ENCODE measurements around the gene ARMC5. TPM values are rescaled to one million over a fixed set of nuclear protein-coding genes. Genes with fewer than 3 reads are reported as not detected.

The ARMC5 gene
- total and polyA plus RNA-seq, 4 donors = 8.6 to 24.7 (median 17.0) TPM

- Histone ChIP-seq H3K4me1 (ENCODE audit: control insufficient read depth, insufficient read depth, low read length) (no peaks in the 10 kb centered on the region), H3K9me3 (ENCODE audit: control insufficient read depth, insufficient read depth, low read length) (no peaks in the 10 kb centered on the region), H3K36me3 (ENCODE audit: control insufficient read depth, insufficient read depth, low read length) (no peaks in the 10 kb centered on the region), H3K27me3 (ENCODE audit: control insufficient read depth, insufficient read depth, low read length) (peaks cover 3% of the 10 kb centered on the region), H3K4me3 (ENCODE audit: low read depth, low read length) (no peak overlapping the region), H3K27ac (ENCODE audit: low read depth, low read length) (no peak overlapping the region)
- DNase-seq (ENCODE audit: low read depth in 4 of 6, low spot score in 6 of 6) = no peak
- WGBS (ENCODE audit: insufficient coverage) = 93% methylated on average over 5 of the region's 5 CpGs
Observed at GRCh38 chr16:31417916-31418315, 41.4 kb upstream of the ARMC5 start.

GRCh38 chr16:31420037-31420436, 39.3 kb upstream of the ARMC5 start:
- H3K27ac ChIP-seq (ENCODE audit: low read depth, low read length) = no peak overlapping the region
- no peaks in the 10 kb centered on the region for H3K9me3 ChIP-seq (ENCODE audit: control insufficient read depth, insufficient read depth, low read length)
- H3K4me3 ChIP-seq (ENCODE audit: low read depth, low read length) = no peak overlapping the region
- no peaks in the 10 kb centered on the region for H3K4me1 ChIP-seq (ENCODE audit: control insufficient read depth, insufficient read depth, low read length)
- no peak for DNase-seq (ENCODE audit: low read depth in 4 of 6, low spot score in 6 of 6)
- no peaks in the 10 kb centered on the region for H3K36me3 ChIP-seq (ENCODE audit: control insufficient read depth, insufficient read depth, low read length)
- peaks cover 3% of the 10 kb centered on the region for H3K27me3 ChIP-seq (ENCODE audit: control insufficient read depth, insufficient read depth, low read length)
- WGBS (ENCODE audit: insufficient coverage) = 91% methylated on average over 3 of the region's 3 CpGs

DNA sequence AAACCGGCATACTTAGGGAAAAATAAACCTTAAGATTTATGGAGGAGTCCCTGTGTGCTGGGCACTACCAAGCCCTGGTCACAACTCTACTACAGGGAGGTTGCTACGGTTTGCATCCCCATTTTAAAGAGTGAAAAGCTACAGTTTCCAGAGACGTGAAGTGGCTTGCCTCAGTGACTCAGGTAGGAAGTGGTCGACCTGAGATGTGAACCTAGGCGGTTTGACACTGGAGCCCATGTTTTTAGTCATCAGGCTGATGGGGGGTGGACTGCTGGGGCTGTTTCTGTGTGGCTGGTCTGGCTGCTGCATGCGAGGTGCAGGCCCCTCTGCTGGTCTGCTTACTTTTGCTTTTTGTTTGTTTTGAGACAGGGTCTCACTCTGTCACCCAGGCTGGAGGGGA, 37.7 kb upstream of the ARMC5 start:
- WGBS (ENCODE audit: insufficient coverage) = 76% methylated on average over 5 of the region's 6 CpGs
- Histone ChIP-seq H3K27me3 (ENCODE audit: control insufficient read depth, insufficient read depth, low read length) (no peaks in the 10 kb centered on the region), H3K27ac (ENCODE audit: low read depth, low read length) (no peak overlapping the region), H3K4me3 (ENCODE audit: low read depth, low read length) (no peak overlapping the region), H3K9me3 (ENCODE audit: control insufficient read depth, insufficient read depth, low read length) (no peaks in the 10 kb centered on the region), H3K36me3 (ENCODE audit: control insufficient read depth, insufficient read depth, low read length) (no peaks in the 10 kb centered on the region), H3K4me1 (ENCODE audit: control insufficient read depth, insufficient read depth, low read length) (no peaks in the 10 kb centered on the region)
- DNase-seq (ENCODE audit: low read depth in 4 of 6, low spot score in 6 of 6) = no peak

GRCh38 chr16:31423241-31423640, 36.1 kb upstream of the ARMC5 start:
- peaks cover 10% of the 10 kb centered on the region for H3K4me1 ChIP-seq (ENCODE audit: control insufficient read depth, insufficient read depth, low read length)
- H3K9me3 ChIP-seq (ENCODE audit: control insufficient read depth, insufficient read depth, low read length) = no peaks in the 10 kb centered on the region
- no peaks in the 10 kb centered on the region for H3K27me3 ChIP-seq (ENCODE audit: control insufficient read depth, insufficient read depth, low read length)
- no peaks in the 10 kb centered on the region for H3K36me3 ChIP-seq (ENCODE audit: control insufficient read depth, insufficient read depth, low read length)
- WGBS (ENCODE audit: insufficient coverage) = 74% methylated on average over 2 of the region's 3 CpGs
- DNase-seq (ENCODE audit: low read depth in 4 of 6, low spot score in 6 of 6) = no peak
- no peak overlapping the region for H3K27ac ChIP-seq (ENCODE audit: low read depth, low read length)
- H3K4me3 ChIP-seq (ENCODE audit: low read depth, low read length) = no peak overlapping the region

DNA sequence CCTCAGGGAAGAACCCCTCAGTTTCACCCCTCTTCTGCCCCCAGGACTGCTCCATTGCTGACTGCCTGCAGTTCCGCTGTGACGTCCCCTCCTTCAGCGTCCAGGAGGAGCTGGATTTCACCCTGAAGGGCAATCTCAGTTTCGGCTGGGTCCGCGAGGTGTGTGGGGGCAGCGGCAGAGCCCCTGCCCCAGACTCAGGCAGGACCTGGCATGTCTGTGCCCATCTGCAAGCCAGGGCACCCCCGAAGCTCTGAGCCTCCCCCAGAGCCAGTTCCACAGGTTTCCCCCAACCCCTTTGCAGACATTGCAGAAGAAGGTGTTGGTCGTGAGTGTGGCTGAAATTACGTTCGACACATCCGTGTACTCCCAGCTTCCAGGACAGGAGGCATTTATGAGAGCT, 35.5 kb upstream of the ARMC5 start:
- H3K4me1 ChIP-seq (ENCODE audit: control insufficient read depth, insufficient read depth, low read length) = peaks cover 10% of the 10 kb centered on the region
- no peak for DNase-seq (ENCODE audit: low read depth in 4 of 6, low spot score in 6 of 6)
- no peaks in the 10 kb centered on the region for H3K27me3 ChIP-seq (ENCODE audit: control insufficient read depth, insufficient read depth, low read length)
- H3K36me3 ChIP-seq (ENCODE audit: control insufficient read depth, insufficient read depth, low read length) = no peaks in the 10 kb centered on the region
- 67% methylated on average over 9 of the region's 12 CpGs for WGBS (ENCODE audit: insufficient coverage)
- no peak overlapping the region for H3K27ac ChIP-seq (ENCODE audit: low read depth, low read length)
- H3K4me3 ChIP-seq (ENCODE audit: low read depth, low read length) = no peak overlapping the region
- no peaks in the 10 kb centered on the region for H3K9me3 ChIP-seq (ENCODE audit: control insufficient read depth, insufficient read depth, low read length)

DNA sequence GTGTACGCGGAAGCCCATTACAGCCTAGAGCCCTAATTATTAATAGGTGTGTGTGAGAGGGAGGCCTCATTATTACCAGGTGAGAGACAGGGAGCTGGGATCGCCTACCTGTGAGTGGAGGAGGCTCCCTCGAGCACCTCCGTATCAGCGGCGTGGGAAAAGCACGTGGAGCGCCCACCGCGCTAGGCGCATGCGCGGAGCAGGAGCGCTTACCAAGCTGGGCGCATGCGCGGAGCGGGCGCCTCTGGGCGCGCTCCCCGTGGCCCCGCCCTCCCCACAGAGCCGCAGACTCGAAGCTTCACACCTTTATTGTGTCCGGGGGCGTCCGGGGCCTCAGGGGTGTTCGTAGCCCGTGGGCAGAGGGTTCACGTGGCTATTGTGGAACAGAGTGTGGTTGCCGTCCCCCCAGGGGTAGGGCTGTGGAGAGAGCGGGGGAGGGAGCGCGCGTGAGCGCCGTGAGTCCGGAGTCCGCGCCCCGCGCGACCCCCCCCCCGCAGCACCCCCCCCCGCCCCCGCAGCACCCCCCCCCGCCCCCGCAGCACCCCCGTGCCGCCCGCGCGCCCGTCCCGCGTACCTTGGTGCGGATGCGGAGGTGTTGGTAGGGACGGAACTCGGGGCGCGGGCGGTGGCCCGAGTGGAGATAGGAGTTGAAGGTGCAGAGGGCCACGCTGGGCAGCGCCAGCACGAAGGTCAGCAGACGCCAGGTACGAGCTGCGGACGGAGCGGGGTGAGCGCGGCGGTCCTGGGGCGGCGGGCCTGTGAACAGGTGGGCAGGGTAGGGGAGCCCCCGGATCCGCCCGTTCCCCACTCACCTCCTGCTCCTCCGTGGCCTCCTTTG, 31.6 kb upstream of the ARMC5 start:
- H3K9me3 ChIP-seq (ENCODE audit: control insufficient read depth, insufficient read depth, low read length) = no peaks in the 10 kb centered on the region
- no peak overlapping the region for H3K27ac ChIP-seq (ENCODE audit: low read depth, low read length)
- H3K27me3 ChIP-seq (ENCODE audit: control insufficient read depth, insufficient read depth, low read length) = no peaks in the 10 kb centered on the region
- peak overlapping the region; percentile 27 for H3K4me3 ChIP-seq (ENCODE audit: low read depth, low read length)
- DNase-seq (ENCODE audit: low read depth in 4 of 6, low spot score in 6 of 6) = peak; percentile 48 to 95 (median 62)
- no peaks in the 10 kb centered on the region for H3K36me3 ChIP-seq (ENCODE audit: control insufficient read depth, insufficient read depth, low read length)
- WGBS (ENCODE audit: insufficient coverage) = 16% methylated on average over 47 of the region's 83 CpGs
- H3K4me1 ChIP-seq (ENCODE audit: control insufficient read depth, insufficient read depth, low read length) = peaks cover 10% of the 10 kb centered on the region

DNA sequence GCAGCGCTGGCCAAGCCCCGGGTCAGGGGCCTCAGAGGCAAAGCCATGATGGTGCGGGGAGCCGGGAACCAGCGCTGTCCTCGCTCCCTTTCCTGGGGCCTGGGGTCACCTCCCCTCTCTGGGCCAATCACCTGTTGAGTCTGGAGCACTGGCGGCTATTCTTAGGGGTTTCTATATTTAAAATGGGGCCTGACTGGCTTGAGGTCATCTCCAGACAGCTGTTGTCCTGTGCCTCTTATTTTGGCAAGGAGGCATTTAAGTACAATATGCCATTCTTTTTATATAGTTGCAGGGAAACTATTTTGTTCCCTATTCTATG, 31.1 kb upstream of the ARMC5 start, which contains the start of gene COX6A2:
Gene COX6A2 (minus strand): TSS at position 82 of the 319 bp plus-strand sequence. CDS start 35 bp downstream, at position 47.
- no peak for DNase-seq (ENCODE audit: low read depth in 4 of 6, low spot score in 6 of 6)
- Histone ChIP-seq H3K36me3 (ENCODE audit: control insufficient read depth, insufficient read depth, low read length) (no peaks in the 10 kb centered on the region), H3K4me3 (ENCODE audit: low read depth, low read length) (peak within 1 kb of the TSS; percentile 27), H3K9me3 (ENCODE audit: control insufficient read depth, insufficient read depth, low read length) (no peaks in the 10 kb centered on the region), H3K27ac (ENCODE audit: low read depth, low read length) (no peak within 1 kb of the TSS), H3K4me1 (ENCODE audit: control insufficient read depth, insufficient read depth, low read length) (peaks cover 10% of the 10 kb centered on the region), H3K27me3 (ENCODE audit: control insufficient read depth, insufficient read depth, low read length) (no peaks in the 10 kb centered on the region)
- 40% methylated on average over 6 of the region's 7 CpGs for WGBS (ENCODE audit: insufficient coverage)

GRCh38 chr16:31428638-31429247, 30.6 kb upstream of the ARMC5 start:
- Histone ChIP-seq H3K27me3 (ENCODE audit: control insufficient read depth, insufficient read depth, low read length) (no peaks in the 10 kb centered on the region), H3K4me1 (ENCODE audit: control insufficient read depth, insufficient read depth, low read length) (peaks cover 10% of the 10 kb centered on the region), H3K9me3 (ENCODE audit: control insufficient read depth, insufficient read depth, low read length) (no peaks in the 10 kb centered on the region), H3K27ac (ENCODE audit: low read depth, low read length) (no peak overlapping the region), H3K36me3 (ENCODE audit: control insufficient read depth, insufficient read depth, low read length) (no peaks in the 10 kb centered on the region), H3K4me3 (ENCODE audit: low read depth, low read length) (no peak overlapping the region)
- WGBS (ENCODE audit: insufficient coverage) = 80% methylated on average over 2 of the region's 7 CpGs
- no peak for DNase-seq (ENCODE audit: low read depth in 4 of 6, low spot score in 6 of 6)

GRCh38 chr16:31429314-31429713, 30.0 kb upstream of the ARMC5 start:
- Histone ChIP-seq H3K9me3 (ENCODE audit: control insufficient read depth, insufficient read depth, low read length) (no peaks in the 10 kb centered on the region), H3K4me1 (ENCODE audit: control insufficient read depth, insufficient read depth, low read length) (peaks cover 10% of the 10 kb centered on the region), H3K27me3 (ENCODE audit: control insufficient read depth, insufficient read depth, low read length) (no peaks in the 10 kb centered on the region), H3K4me3 (ENCODE audit: low read depth, low read length) (no peak overlapping the region), H3K36me3 (ENCODE audit: control insufficient read depth, insufficient read depth, low read length) (no peaks in the 10 kb centered on the region), H3K27ac (ENCODE audit: low read depth, low read length) (no peak overlapping the region)
- DNase-seq (ENCODE audit: low read depth in 4 of 6, low spot score in 6 of 6) = no peak
- no CpG with 5 or more reads among the region's 1 CpG for WGBS (ENCODE audit: insufficient coverage)

DNA sequence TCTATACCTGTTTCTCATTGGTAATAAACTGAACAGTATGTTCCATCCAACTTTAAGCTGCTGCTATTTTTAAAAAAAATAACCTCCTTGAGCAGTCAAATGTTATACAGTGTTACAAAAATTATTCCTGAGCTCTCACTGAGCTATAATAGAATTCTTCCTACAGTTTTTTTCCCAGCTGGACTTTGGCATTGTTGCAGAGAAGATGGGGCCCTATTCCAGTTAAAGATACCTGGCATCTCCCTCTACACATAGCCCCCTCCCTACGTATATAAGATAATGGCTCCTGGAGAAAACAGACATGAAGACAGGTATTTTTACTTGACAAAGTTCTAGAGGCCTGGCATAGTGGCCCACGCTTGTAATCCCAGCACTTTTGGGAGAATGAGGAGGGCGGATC, 29.5 kb upstream of the ARMC5 start:
- no CpG with 5 or more reads among the region's 3 CpGs for whole genome bisulfite sequencing (ENCODE audit: insufficient coverage)
- H3K4me3 ChIP-seq (ENCODE audit: low read depth, low read length) = no peak overlapping the region
- no peaks in the 10 kb centered on the region for H3K27me3 ChIP-seq (ENCODE audit: control insufficient read depth, insufficient read depth, low read length)
- H3K9me3 ChIP-seq (ENCODE audit: control insufficient read depth, insufficient read depth, low read length) = no peaks in the 10 kb centered on the region
- DNase-seq (ENCODE audit: low read depth in 4 of 6, low spot score in 6 of 6) = no peak
- no peaks in the 10 kb centered on the region for H3K36me3 ChIP-seq (ENCODE audit: control insufficient read depth, insufficient read depth, low read length)
- H3K4me1 ChIP-seq (ENCODE audit: control insufficient read depth, insufficient read depth, low read length) = peaks cover 10% of the 10 kb centered on the region
- H3K27ac ChIP-seq (ENCODE audit: low read depth, low read length) = no peak overlapping the region

All from spinal cord (tissue), 10 donors.